Stomach (tissue), 9 donors: ENCODE results near the gene RRAD. TPM values are rescaled to one million over a fixed set of nuclear protein-coding genes. Genes with fewer than 3 reads are reported as not detected.

Source experiments
- DNase-seq, 2 donors: peaks; one replicate each; pipeline versions ENCODE4 v3.0.0 to v3.0.0-alpha.2; 2013 to 2019
- H3K27ac ChIP-seq, 5 donors: fragments of 200-600 bp in 4 of 5; sonication (generic) in 4 of 5; one replicate each; pipeline ENCODE4 v1.5.1; 2013 to 2019; ENCODE audit warnings: mild to moderate bottlenecking in 1 of 5, moderate library complexity in 1 of 5
- H3K27me3 ChIP-seq, 3 donors: fragments of 200-600 bp; sonication (generic); one replicate each; pipeline ENCODE4 v1.5.1; 2017 to 2019; ENCODE audit warnings: mixed run types in 1 of 3
- H3K36me3 ChIP-seq, 4 donors: fragments of 200-600 bp; sonication (generic); 1 replicate in 3 of 4; 2 replicates in 1 of 4; pipeline ENCODE4 v1.5.1; 2016 to 2019
- H3K4me1 ChIP-seq, 4 donors: fragments of 200-600 bp; sonication (generic); one replicate each; pipeline ENCODE4 v1.5.1; 2016 to 2019
- H3K4me3 ChIP-seq, 4 donors: fragments of 200-600 bp; sonication (generic) in 3 of 4; one replicate each; pipeline ENCODE4 v1.5.1; 2016 to 2019; ENCODE audit warnings: mild to moderate bottlenecking in 1 of 4
- H3K9me3 ChIP-seq, 4 donors: fragments of 200-600 bp; sonication (generic); one replicate each; pipeline ENCODE4 v1.5.1; 2016 to 2019
- EP300 ChIP-seq: sonication (generic); formaldehyde crosslinking; IDR thresholded peaks from one replicate; pipeline ENCODE4 v1.6.1; 2017; ENCODE audit warnings: antibody characterized with exemption
- POLR2A ChIP-seq, 4 donors: fragments of 450-650 bp; IDR thresholded peaks; one replicate each; pipeline ENCODE4 v1.6.1; 2016; ENCODE audit warnings: antibody characterized with exemption in 4 of 4, control low read depth in 2 of 4, mild to moderate bottlenecking in 1 of 4, moderate library complexity in 1 of 4
- POLR2AphosphoS5 ChIP-seq, 3 donors: sonication (generic); formaldehyde crosslinking; IDR thresholded peaks; one replicate each; pipeline ENCODE4 v1.6.1; 2016; ENCODE audit warnings: antibody characterized with exemption in 3 of 3
- WGBS, 5 donors: extraction: QIAGEN DNeasy Blood & Tissue Kit in 3 of 5; methylation state at CpG; one replicate each; pipeline versions ENCODE4 v1.1.5 to v1.1.7; 2013 to 2018; 5-methylcytosine and 5-hydroxymethylcytosine counted together
- intact Hi-C: fragments of 100-400 bp; cut with DNase I; formaldehyde crosslinking; loops from one replicate; pipeline ENCODE4 v1.15.1; 2023; ENCODE audit warnings: low total_unique reads
- polyA plus RNA-seq, 3 donors: library from polyadenylated mRNA; stranded (reverse); fragments of 200-250 nt; gene quantifications; one replicate each; pipeline ENCODE4 v1.2.3, GENCODE V29; 2013
- total RNA-seq, 5 donors: library from RNA; depleted of rRNA; stranded (reverse); fragments of >200 nt; gene quantifications; one replicate each; pipeline versions ENCODE4 v1.1.0 to v1.2.3, GENCODE V29; 2014 to 2016
- TF ChIP-seq, protein P1 (sequence below), 7 experiments: fragments of 450-650 bp in 4 of 7; fragments of 200-600 bp in 3 of 7; sonication (generic) in 3 of 7; IDR thresholded peaks; one replicate each; pipeline ENCODE4 v1.5.1; 2016 to 2019; ENCODE audit warnings: antibody characterized with exemption in 7 of 7, control low read depth in 2 of 7, mild to moderate bottlenecking in 1 of 7
- donor health status: healthy with polysubstance abuse.
- donor health status: Bipolar disorder and iron deficiency.
- donor health status: healthy.

Gene RRAD
- total and polyA plus RNA-seq, 8 donors = 1.0 to 39.7 (median 3.5) TPM

DNA sequence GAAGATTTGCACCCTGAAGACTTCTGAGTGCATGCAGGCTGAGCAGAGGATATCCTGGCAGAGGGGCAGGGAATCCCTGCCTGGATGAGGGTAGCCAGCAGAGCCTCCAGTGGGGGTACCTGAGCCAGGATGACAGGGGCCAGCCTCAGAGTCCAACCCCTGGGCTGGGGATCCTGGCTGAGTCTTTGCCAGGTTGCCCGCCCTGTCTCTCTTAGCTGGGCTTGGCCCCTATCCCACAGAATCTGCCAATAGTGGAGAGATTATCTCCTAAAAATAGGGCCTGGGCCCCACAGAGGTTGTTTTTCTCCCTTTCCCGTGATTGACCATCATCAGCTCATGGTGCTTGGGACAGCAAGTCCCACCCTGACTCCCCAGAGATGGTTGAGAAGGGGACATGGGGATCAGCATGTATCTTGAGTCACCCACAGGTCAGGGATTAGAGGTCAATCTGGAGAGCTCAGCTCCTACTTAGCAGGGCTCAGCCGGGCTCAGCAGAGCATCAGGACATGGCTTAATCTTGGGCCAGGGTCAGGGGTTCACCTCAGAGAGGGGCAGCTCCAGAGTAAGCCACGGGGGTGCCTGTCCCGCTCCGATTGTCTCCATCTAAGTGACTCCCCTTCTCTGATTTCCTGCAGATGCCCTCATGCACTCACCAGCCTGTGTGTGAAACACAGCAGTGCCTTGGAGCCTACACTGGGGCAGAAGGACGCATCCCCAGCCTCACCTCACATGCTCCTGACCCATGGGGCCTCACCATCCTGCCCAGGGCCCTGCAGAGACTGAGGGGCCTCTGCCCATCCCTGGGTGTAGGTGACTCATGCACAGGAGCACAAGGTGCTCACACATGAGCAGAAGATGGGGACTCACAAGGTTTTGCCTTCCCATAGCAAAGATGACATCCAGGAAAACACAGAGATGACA lies 18.2 kb downstream of the RRAD start:
- H3K27me3 ChIP-seq = no peaks in the 10 kb centered on the region
- DNase-seq = no peak
- no peaks in the 10 kb centered on the region for H3K9me3 ChIP-seq
- intact Hi-C loops = no loop called here
- H3K36me3 ChIP-seq = no peaks in the 10 kb centered on the region
- WGBS, 5 donors = 51 to 76% (median 65%) methylated on average over 3 to 7 of the region's 7 CpGs
- H3K4me3 ChIP-seq = no peak overlapping the region
- H3K4me1 ChIP-seq = peaks cover 26 to 44% (median 33%) of the 10 kb centered on the region in 4 donors
- peak overlapping the region in 2 of 5 donors; percentile 67 to 88 for H3K27ac ChIP-seq
- TF ChIP-seq, protein P1, sequence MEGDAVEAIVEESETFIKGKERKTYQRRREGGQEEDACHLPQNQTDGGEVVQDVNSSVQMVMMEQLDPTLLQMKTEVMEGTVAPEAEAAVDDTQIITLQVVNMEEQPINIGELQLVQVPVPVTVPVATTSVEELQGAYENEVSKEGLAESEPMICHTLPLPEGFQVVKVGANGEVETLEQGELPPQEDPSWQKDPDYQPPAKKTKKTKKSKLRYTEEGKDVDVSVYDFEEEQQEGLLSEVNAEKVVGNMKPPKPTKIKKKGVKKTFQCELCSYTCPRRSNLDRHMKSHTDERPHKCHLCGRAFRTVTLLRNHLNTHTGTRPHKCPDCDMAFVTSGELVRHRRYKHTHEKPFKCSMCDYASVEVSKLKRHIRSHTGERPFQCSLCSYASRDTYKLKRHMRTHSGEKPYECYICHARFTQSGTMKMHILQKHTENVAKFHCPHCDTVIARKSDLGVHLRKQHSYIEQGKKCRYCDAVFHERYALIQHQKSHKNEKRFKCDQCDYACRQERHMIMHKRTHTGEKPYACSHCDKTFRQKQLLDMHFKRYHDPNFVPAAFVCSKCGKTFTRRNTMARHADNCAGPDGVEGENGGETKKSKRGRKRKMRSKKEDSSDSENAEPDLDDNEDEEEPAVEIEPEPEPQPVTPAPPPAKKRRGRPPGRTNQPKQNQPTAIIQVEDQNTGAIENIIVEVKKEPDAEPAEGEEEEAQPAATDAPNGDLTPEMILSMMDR (IDR thresholded peaks at IDR 0.05) = no peak
- no peak for TF ChIP-seq POLR2A (IDR thresholded peaks at IDR 0.05)
- no peak for TF ChIP-seq EP300
- TF ChIP-seq POLR2AphosphoS5 (IDR thresholded peaks at IDR 0.05) = no peak

DNA sequence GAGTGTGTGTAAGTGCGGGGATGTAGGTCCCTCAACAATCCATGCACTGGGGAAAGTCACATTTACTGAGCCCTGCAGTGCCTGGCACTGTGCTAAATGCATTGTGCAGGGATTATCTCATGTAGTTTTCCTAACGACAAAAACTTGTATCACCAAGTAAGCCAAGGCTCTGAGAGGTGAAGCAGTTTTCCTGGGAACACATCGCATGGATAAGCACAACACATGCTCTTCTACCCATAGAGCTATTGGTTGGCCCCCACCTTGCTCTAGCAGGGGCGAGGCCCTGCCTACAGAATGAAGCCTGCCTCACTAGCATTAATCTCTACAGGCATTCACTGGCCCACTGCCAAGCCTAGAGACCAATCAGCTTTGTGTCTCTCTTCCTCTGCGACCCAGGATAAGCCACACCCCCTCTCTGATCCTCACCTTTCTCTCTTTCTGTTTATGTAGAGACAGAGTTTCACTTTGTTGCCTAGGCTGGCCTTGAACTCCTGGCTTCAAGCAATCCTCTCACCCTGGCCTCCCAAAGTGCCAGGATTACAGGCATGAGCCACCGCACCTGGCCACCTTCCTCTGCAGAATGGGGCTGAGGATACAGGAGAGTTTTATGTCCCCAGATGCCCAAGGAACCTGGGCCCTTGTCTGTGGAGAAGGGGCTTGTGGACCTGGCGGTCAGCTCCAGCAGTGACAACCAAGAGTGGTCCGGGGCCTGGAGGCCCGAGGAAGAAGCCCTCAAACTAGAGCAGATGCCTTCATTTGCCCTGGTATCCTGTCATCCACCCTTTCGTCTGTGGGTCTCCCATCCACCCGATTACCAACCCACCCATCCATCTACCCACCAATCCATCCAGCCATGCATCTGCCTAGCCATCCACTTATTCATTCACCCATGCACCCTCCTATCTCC lies 19.4 kb downstream of the RRAD start:
- H3K36me3 ChIP-seq = no peaks in the 10 kb centered on the region
- no peak for TF ChIP-seq POLR2A (IDR thresholded peaks at IDR 0.05)
- peak in 1 of 3 donors; percentile 23 for TF ChIP-seq POLR2AphosphoS5 (IDR thresholded peaks at IDR 0.05)
- TF ChIP-seq, protein P1 (IDR thresholded peaks at IDR 0.05) = no peak
- no peak for TF ChIP-seq EP300
- no peaks in the 10 kb centered on the region for H3K27me3 ChIP-seq
- peaks cover 33 to 57% (median 43%) of the 10 kb centered on the region in 4 donors for H3K4me1 ChIP-seq
- intact Hi-C loops = no loop called here
- WGBS, 5 donors = 57 to 71% (median 60%) methylated on average over 11 of the region's 11 CpGs
- DNase-seq = peak; percentile 86 to 95
- H3K4me3 ChIP-seq = no peak overlapping the region
- H3K9me3 ChIP-seq = no peaks in the 10 kb centered on the region
- H3K27ac ChIP-seq = peak overlapping the region; percentile 9 to 88 (median 59)

DNA sequence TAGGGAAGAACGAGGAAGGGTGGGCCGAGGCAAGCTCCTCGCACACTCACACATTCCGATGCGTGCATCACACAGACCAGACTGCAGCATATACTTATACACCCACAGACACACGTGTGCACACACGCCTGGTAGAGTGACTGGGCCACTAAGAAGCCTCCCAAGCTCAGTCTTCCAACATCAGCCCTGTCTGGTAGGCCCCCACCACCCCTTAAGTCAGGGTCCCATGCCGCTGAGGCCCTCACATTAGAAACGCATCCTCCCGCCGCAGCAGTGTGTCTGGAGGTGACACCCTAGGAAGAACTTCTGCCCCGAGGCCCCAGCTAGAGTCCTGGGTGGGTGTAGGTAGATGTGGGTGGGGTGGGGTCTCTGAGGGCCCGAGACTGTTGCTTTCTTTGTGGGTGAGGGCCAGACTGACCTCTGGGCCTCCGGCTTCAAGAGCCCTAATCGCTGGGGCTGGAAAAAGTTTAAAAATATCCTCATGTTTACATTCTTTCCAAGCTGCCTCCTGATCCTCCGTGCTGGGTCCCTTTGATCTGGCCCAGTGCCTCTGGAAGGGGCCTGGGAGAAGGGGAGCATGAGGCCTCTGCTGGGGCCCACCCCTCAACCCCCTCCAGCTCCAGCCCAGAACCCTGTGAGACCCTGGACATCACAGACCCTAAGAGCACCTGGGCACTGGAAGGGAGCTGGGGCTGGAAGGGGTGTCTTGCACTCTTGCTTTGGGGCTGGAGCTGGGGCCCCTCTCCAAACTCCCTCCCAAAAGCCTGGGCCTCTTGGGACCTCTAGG lies 20.3 kb downstream of the RRAD start:
- no peak for TF ChIP-seq POLR2A (IDR thresholded peaks at IDR 0.05)
- TF ChIP-seq, protein P1 (IDR thresholded peaks at IDR 0.05) = no peak
- no peak for TF ChIP-seq EP300
- no peak for TF ChIP-seq POLR2AphosphoS5 (IDR thresholded peaks at IDR 0.05)
- 35 to 49% (median 47%) methylated on average over 15 to 16 of the region's 16 CpGs for WGBS, 5 donors
- H3K36me3 ChIP-seq = no peaks in the 10 kb centered on the region
- intact Hi-C loops = no loop called here
- H3K27ac ChIP-seq = peak overlapping the region; percentile 9 to 88 (median 59)
- H3K27me3 ChIP-seq = no peaks in the 10 kb centered on the region
- H3K9me3 ChIP-seq = no peaks in the 10 kb centered on the region
- no peak overlapping the region for H3K4me3 ChIP-seq
- peak; percentile 37 to 75 for DNase-seq
- H3K4me1 ChIP-seq = peaks cover 42 to 65% (median 52%) of the 10 kb centered on the region in 4 donors
